HEK293 (cell line): ENCODE results near the gene SYTL2.

Experiments used
- CTCF ChIA-PET: fragments of 350-600 bp; formaldehyde crosslinking; extraction: SDS; loops from one replicate; lab custom pipeline; 2021; ENCODE audit warnings: antibody characterized with exemption; lab: Yijun Ruan, JAX
- POLR2A ChIA-PET: fragments of 300-600 bp; formaldehyde crosslinking; extraction: SDS; loops from one replicate; lab custom pipeline; 2020; ENCODE audit warnings: antibody characterized with exemption, inconsistent platforms; lab: Yijun Ruan, JAX
- H3K27ac ChIP-seq: fragments of 200-500 bp; sonication (Bioruptor generic); 2 replicates; pipeline ENCODE4 v1.5.1; 2014; ENCODE audit warnings: low read depth, low read length, control low read depth, inconsistent platforms; ENCODE audit errors: extremely low read depth
- H3K36me3 ChIP-seq, 2 experiments: fragments of 200-500 bp in 1 of 2; sonication (Bioruptor generic) in 1 of 2; 1 replicate in 1 of 2; 2 replicates in 1 of 2; pipeline ENCODE4 v1.5.1; 2014 to 2017; ENCODE audit warnings: inconsistent platforms in 2 of 2, low read length in 2 of 2; ENCODE audit not compliant: control insufficient read depth in 2 of 2, insufficient read depth in 1 of 2
- H3K4me1 ChIP-seq: fragments of 200-500 bp; sonication (Bioruptor generic); 2 replicates; pipeline ENCODE4 v1.5.1; 2014; ENCODE audit warnings: mild to moderate bottlenecking, low read length, inconsistent platforms; ENCODE audit not compliant: control insufficient read depth, insufficient read depth
- H3K4me3 ChIP-seq: 2 replicates; pipeline ENCODE4 v1.5.1; 2011; ENCODE audit warnings: low read depth, mild to moderate bottlenecking, control low read depth, low read length, moderate library complexity
- H3K9me3 ChIP-seq: fragments of 200-500 bp; sonication (Bioruptor generic); 2 replicates; pipeline ENCODE4 v1.5.1; 2014; ENCODE audit warnings: low read depth, low read length, inconsistent platforms; ENCODE audit not compliant: control insufficient read depth, insufficient read depth
- FEZF1 ChIP-seq: fragments of 450-650 bp; formaldehyde crosslinking; IDR thresholded peaks from 2 replicates; pipeline ENCODE4 v1.5.1; 2016; ENCODE audit warnings: missing biosample characterization, missing genetic modification characterization
- MEIS1 ChIP-seq: sonication (generic); formaldehyde crosslinking; IDR thresholded peaks from 2 replicates; pipeline ENCODE4 v1.8.1; 2022; ENCODE audit warnings: missing genetic modification reagents, mild to moderate bottlenecking, borderline replicate concordance
- SALL2 ChIP-seq: fragments of 450-650 bp; formaldehyde crosslinking; IDR thresholded peaks from 2 replicates; pipeline ENCODE4 v1.5.0; 2017; ENCODE audit warnings: missing biosample characterization, mild to moderate bottlenecking, missing genetic modification characterization, borderline replicate concordance
- ZBTB21 ChIP-seq: fragments of 450-650 bp; formaldehyde crosslinking; IDR thresholded peaks from 2 replicates; pipeline ENCODE4 v1.5.1; 2017; ENCODE audit warnings: missing biosample characterization, missing genetic modification characterization
- ZEB2 ChIP-seq: fragments of 450-650 bp; formaldehyde crosslinking; IDR thresholded peaks from 2 replicates; pipeline ENCODE4 v1.5.1; 2016; ENCODE audit warnings: missing biosample characterization, missing genetic modification characterization
- ZNF184 ChIP-seq: fragments of 450-650 bp; IDR thresholded peaks from 2 replicates; pipeline ENCODE4 v1.5.1; 2018; ENCODE audit warnings: missing biosample characterization, mild to moderate bottlenecking, missing genetic modification characterization
- ZNF2 ChIP-seq: fragments of 450-650 bp; formaldehyde crosslinking; IDR thresholded peaks from 2 replicates; pipeline ENCODE4 v1.5.1; 2016; ENCODE audit warnings: missing biosample characterization, missing genetic modification characterization
- ZNF214 ChIP-seq: fragments of 450-650 bp; formaldehyde crosslinking; IDR thresholded peaks from 2 replicates; pipeline ENCODE4 v1.5.1; 2017; ENCODE audit warnings: missing biosample characterization, mild to moderate bottlenecking, missing genetic modification characterization, borderline replicate concordance
- ZNF23 ChIP-seq: fragments of 450-650 bp; formaldehyde crosslinking; IDR thresholded peaks from 2 replicates; pipeline ENCODE4 v1.5.1; 2016; ENCODE audit warnings: missing biosample characterization, missing genetic modification characterization, borderline replicate concordance
- ZNF274 ChIP-seq, 2 experiments: fragments of 200-500 bp in 1 of 2; fragments of 450-650 bp in 1 of 2; sonication (Bioruptor generic) in 1 of 2; formaldehyde crosslinking in 1 of 2; IDR thresholded peaks; 2 replicates each; pipeline versions ENCODE4 v1.5.1 to v1.6.1; 2014 to 2016; ENCODE audit warnings: borderline replicate concordance in 1 of 2, inconsistent platforms in 1 of 2, low read length in 1 of 2, missing biosample characterization in 1 of 2, missing genetic modification characterization in 1 of 2
- ZNF423 ChIP-seq: fragments of 450-650 bp; formaldehyde crosslinking; IDR thresholded peaks from 2 replicates; pipeline ENCODE4 v1.5.1; 2016; ENCODE audit warnings: missing biosample characterization, missing genetic modification characterization
- ZNF426 ChIP-seq: fragments of 450-650 bp; formaldehyde crosslinking; IDR thresholded peaks from 2 replicates; pipeline ENCODE4 v1.5.1; 2017; ENCODE audit warnings: missing biosample characterization, missing genetic modification characterization, mild to moderate bottlenecking, inconsistent platforms, moderate library complexity
- ZNF530 ChIP-seq: fragments of 450-650 bp; formaldehyde crosslinking; IDR thresholded peaks from 2 replicates; pipeline ENCODE4 v1.5.1; 2016; ENCODE audit warnings: low read depth, missing biosample characterization, missing genetic modification characterization
- ZNF571 ChIP-seq: fragments of 450-650 bp; formaldehyde crosslinking; IDR thresholded peaks from 2 replicates; pipeline ENCODE4 v1.5.0; 2017; ENCODE audit warnings: missing biosample characterization, missing genetic modification characterization
- ZNF600 ChIP-seq: fragments of 450-650 bp; formaldehyde crosslinking; IDR thresholded peaks from 2 replicates; pipeline ENCODE4 v1.5.1; 2016; ENCODE audit warnings: missing biosample characterization, missing genetic modification characterization
- ZNF664 ChIP-seq: fragments of 450-650 bp; formaldehyde crosslinking; IDR thresholded peaks from 2 replicates; pipeline ENCODE4 v1.5.1; 2016; ENCODE audit warnings: missing biosample characterization, missing genetic modification characterization
- TF ChIP-seq, protein P1 (sequence below): fragments of 450-650 bp; formaldehyde crosslinking; IDR thresholded peaks from 2 replicates; pipeline ENCODE4 v1.5.1; 2016; ENCODE audit warnings: missing biosample characterization, missing genetic modification characterization
- TF ChIP-seq, protein P2 (sequence below): fragments of 450-650 bp; formaldehyde crosslinking; optimal IDR thresholded peaks from 2 replicates; pipeline ENCODE3; 2016; ENCODE audit warnings: missing biosample characterization, mild to moderate bottlenecking, missing genetic modification characterization
- TF ChIP-seq, protein P3 (sequence below): fragments of 450-650 bp; formaldehyde crosslinking; conservative IDR thresholded peaks from 2 replicates; pipeline ENCODE4 v1.5.1; 2016; ENCODE audit warnings: low read depth, missing biosample characterization, missing genetic modification characterization
- TF ChIP-seq, protein P4 (sequence below): fragments of 450-650 bp; formaldehyde crosslinking; IDR thresholded peaks from 2 replicates; pipeline ENCODE4 v1.5.1; 2016; ENCODE audit warnings: missing biosample characterization, missing genetic modification characterization
- TF ChIP-seq, protein P5 (sequence below): fragments of 450-650 bp; formaldehyde crosslinking; IDR thresholded peaks from 2 replicates; pipeline ENCODE4 v1.5.1; 2016; ENCODE audit warnings: missing biosample characterization, missing genetic modification characterization

SYTL2 gene

DNA sequence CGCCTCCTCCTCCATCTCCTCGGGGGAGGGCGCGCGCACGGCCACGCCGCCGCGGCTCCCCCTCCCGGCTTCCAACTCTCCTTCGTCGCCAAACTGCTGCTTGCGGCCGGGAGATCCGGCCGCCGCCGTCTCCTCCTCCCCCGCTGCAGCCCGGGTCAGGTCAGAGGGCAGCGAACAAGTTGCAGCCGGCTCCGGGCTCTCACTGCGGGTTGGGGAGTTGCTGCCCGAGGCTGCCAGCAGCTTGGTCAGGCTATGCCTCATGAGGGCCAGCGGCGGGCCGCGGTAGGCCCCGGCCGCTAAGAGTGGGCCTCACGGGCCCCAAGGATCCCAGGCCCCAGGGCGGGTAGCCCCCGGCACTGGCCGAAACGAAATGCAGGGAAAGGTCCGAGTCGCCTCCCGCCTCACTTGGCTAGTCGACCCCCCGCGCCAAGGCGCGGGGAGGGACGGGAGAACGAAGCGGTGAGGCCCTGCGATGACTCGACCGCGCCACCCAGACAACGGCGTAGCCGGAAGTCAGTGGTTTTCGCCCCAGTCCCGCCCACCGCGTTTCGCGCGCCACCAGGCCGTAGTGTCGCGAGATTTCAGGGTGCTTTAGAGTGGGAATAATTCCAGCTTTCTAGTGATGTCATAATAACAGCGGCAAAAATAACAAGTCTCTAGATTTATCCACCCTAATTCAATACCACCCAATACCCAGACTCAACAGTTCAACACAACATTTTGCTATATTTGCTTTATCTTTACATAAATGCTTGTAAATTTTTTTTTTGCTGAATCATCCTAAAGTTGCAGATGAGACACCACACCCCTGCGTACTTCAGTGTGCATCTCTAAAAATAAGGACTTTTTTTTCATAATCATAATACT, 146.1 kb downstream of the SYTL2 start, which contains the start of gene CREBZF:
Gene CREBZF (minus strand): TSS at position 515 of the 867 bp plus-strand sequence. CDS start 254 bp downstream, at position 261.
- Histone ChIP-seq H3K4me3 (peak within 1 kb of the TSS; percentile 91), H3K27ac (peak within 1 kb of the TSS; percentile 94), H3K9me3 (no peaks in the 10 kb centered on the region), H3K4me1 (no peaks in the 10 kb centered on the region), H3K36me3 (peaks cover 12 to 39% of the 10 kb centered on the region in 2 experiments; a peak in 2 of 3 replicates)
- POLR2A ChIA-PET = interaction anchor here (0.6 to 3.4 kb wide), 10 partner anchors 9 to 598 kb away, joined by 3 to 37 read pairs (median 3); partner anchors contain the start of genes CCDC83, CCDC89, TMEM126A and TMEM126B
- CTCF ChIA-PET = interaction anchor here (0.6 to 1.0 kb wide), 3 partner anchors 46 to 733 kb away, joined by 3 to 6 read pairs (median 4); no protein-coding TSS in a partner anchor
- TF ChIP-seq, protein P1, sequence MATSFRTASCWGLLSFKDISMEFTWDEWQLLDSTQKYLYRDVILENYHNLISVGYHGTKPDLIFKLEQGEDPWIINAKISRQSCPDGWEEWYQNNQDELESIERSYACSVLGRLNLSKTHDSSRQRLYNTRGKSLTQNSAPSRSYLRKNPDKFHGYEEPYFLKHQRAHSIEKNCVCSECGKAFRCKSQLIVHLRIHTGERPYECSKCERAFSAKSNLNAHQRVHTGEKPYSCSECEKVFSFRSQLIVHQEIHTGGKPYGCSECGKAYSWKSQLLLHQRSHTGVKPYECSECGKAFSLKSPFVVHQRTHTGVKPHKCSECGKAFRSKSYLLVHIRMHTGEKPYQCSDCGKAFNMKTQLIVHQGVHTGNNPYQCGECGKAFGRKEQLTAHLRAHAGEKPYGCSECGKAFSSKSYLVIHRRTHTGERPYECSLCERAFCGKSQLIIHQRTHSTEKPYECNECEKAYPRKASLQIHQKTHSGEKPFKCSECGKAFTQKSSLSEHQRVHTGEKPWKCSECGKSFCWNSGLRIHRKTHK (tag by site-specific recombination) = no peak
- TF ChIP-seq, protein P2, sequence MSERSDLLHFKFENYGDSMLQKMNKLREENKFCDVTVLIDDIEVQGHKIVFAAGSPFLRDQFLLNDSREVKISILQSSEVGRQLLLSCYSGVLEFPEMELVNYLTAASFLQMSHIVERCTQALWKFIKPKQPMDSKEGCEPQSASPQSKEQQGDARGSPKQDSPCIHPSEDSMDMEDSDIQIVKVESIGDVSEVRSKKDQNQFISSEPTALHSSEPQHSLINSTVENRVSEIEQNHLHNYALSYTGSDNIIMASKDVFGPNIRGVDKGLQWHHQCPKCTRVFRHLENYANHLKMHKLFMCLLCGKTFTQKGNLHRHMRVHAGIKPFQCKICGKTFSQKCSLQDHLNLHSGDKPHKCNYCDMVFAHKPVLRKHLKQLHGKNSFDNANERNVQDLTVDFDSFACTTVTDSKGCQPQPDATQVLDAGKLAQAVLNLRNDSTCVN (tag by site-specific recombination) = peak; percentile 80
- no peak for TF ChIP-seq ZNF274 (IDR thresholded peaks at IDR 0.05; ENCODE audit: low read length)
- no peak for TF ChIP-seq ZNF274 (tag by site-specific recombination; IDR thresholded peaks at IDR 0.05; ENCODE audit: borderline replicate concordance)
- TF ChIP-seq, protein P3, sequence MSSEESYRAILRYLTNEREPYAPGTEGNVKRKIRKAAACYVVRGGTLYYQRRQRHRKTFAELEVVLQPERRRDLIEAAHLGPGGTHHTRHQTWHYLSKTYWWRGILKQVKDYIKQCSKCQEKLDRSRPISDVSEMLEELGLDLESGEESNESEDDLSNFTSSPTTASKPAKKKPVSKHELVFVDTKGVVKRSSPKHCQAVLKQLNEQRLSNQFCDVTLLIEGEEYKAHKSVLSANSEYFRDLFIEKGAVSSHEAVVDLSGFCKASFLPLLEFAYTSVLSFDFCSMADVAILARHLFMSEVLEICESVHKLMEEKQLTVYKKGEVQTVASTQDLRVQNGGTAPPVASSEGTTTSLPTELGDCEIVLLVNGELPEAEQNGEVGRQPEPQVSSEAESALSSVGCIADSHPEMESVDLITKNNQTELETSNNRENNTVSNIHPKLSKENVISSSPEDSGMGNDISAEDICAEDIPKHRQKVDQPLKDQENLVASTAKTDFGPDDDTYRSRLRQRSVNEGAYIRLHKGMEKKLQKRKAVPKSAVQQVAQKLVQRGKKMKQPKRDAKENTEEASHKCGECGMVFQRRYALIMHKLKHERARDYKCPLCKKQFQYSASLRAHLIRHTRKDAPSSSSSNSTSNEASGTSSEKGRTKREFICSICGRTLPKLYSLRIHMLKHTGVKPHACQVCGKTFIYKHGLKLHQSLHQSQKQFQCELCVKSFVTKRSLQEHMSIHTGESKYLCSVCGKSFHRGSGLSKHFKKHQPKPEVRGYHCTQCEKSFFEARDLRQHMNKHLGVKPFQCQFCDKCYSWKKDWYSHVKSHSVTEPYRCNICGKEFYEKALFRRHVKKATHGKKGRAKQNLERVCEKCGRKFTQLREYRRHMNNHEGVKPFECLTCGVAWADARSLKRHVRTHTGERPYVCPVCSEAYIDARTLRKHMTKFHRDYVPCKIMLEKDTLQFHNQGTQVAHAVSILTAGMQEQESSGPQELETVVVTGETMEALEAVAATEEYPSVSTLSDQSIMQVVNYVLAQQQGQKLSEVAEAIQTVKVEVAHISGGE (tag by site-specific recombination) = peak; percentile 42; the same call in 1 of the 2 replicates
- TF ChIP-seq ZNF664 (tag by site-specific recombination) = no peak
- TF ChIP-seq, protein P4, sequence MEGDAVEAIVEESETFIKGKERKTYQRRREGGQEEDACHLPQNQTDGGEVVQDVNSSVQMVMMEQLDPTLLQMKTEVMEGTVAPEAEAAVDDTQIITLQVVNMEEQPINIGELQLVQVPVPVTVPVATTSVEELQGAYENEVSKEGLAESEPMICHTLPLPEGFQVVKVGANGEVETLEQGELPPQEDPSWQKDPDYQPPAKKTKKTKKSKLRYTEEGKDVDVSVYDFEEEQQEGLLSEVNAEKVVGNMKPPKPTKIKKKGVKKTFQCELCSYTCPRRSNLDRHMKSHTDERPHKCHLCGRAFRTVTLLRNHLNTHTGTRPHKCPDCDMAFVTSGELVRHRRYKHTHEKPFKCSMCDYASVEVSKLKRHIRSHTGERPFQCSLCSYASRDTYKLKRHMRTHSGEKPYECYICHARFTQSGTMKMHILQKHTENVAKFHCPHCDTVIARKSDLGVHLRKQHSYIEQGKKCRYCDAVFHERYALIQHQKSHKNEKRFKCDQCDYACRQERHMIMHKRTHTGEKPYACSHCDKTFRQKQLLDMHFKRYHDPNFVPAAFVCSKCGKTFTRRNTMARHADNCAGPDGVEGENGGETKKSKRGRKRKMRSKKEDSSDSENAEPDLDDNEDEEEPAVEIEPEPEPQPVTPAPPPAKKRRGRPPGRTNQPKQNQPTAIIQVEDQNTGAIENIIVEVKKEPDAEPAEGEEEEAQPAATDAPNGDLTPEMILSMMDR = no peak
- no peak for TF ChIP-seq ZNF530
- no peak for TF ChIP-seq SALL2 (tag by site-specific recombination)
- no peak for TF ChIP-seq ZNF600
- TF ChIP-seq, protein P5, sequence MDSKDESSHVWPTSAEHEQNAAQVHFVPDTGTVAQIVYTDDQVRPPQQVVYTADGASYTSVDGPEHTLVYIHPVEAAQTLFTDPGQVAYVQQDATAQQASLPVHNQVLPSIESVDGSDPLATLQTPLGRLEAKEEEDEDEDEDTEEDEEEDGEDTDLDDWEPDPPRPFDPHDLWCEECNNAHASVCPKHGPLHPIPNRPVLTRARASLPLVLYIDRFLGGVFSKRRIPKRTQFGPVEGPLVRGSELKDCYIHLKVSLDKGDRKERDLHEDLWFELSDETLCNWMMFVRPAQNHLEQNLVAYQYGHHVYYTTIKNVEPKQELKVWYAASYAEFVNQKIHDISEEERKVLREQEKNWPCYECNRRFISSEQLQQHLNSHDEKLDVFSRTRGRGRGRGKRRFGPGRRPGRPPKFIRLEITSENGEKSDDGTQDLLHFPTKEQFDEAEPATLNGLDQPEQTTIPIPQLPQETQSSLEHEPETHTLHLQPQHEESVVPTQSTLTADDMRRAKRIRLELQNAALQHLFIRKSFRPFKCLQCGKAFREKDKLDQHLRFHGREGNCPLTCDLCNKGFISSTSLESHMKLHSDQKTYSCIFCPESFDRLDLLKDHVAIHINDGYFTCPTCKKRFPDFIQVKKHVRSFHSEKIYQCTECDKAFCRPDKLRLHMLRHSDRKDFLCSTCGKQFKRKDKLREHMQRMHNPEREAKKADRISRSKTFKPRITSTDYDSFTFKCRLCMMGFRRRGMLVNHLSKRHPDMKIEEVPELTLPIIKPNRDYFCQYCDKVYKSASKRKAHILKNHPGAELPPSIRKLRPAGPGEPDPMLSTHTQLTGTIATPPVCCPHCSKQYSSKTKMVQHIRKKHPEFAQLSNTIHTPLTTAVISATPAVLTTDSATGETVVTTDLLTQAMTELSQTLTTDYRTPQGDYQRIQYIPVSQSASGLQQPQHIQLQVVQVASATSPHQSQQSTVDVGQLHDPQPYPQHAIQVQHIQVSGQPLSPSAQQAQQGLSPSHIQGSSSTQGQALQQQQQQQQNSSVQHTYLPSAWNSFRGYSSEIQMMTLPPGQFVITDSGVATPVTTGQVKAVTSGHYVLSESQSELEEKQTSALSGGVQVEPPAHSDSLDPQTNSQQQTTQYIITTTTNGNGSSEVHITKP = 0 out of 2 replicates have a peak, but pooled peaks have one; percentile 11
- TF ChIP-seq ZBTB21 (tag by site-specific recombination) = peak; percentile 84
- no peak for TF ChIP-seq ZNF214 (tag by site-specific recombination)
- TF ChIP-seq ZNF23 = no peak
- TF ChIP-seq ZNF2 (tag by site-specific recombination) = no peak
- no peak for TF ChIP-seq ZNF571 (tag by site-specific recombination)
- no peak for TF ChIP-seq ZNF423 (tag by site-specific recombination)
- TF ChIP-seq ZNF426 (tag by site-specific recombination) = 0 out of 2 replicates have a peak, but pooled peaks have one; percentile 6
- no peak for TF ChIP-seq MEIS1 (CRISPR knock-in tag)
- TF ChIP-seq ZEB2 (tag by site-specific recombination) = 0 out of 2 replicates have a peak, but pooled peaks have one; percentile 11
- no peak for TF ChIP-seq ZNF184
- TF ChIP-seq FEZF1 (tag by site-specific recombination) = no peak
